NCI-H1694 treated with DMSO at 0.1 percent for 48 hours (cell line): Measurements from ENCODE around the gene RAB3A.
A peak's percentile ranks its signal among the peaks of the same experiment; 100 is the strongest.
"Not testable (repeated sequence)": the region's sequence is repeated elsewhere in the genome, so short reads cannot be mapped to it uniquely, and the experiment has no call there.

Experiments used
- DNase-seq: peaks from one replicate; lab custom pipeline; 2025; lab: John Stamatoyannopoulos, UW

The RAB3A gene

DNA sequence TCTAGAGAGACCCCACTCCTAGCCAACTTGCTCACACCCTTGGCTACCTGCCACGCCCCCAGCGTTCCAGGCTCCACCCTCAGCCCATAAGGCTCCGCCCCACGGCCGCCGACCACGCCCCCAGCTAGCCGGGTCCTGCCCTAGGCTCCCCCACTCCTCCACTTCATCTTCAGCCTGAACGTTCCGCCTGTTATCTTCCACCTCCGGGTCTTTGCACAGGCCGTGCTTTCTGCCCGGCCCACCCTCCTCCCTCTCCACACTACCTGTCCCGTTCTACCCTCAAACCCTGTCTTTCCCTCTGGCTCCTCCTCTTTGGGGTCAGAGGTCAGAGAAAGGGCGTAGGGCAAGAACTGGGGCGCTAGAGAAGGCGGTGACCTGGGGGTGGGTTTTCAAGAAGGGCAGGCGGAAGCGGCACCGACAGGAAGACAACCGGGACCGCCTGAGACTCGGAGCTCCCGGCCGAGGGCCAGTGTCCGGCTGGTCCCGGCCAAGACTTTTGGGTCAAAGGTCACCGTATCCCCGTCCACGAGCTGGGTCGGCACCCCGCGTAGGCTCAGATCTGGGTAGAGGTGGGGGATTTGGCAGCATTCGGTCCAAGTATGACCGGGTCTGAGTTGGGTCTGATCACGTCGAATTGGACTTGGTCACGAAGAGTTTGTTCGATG lies 20.1 kb upstream of the RAB3A start:
- no peak for DNase-seq

DNA sequence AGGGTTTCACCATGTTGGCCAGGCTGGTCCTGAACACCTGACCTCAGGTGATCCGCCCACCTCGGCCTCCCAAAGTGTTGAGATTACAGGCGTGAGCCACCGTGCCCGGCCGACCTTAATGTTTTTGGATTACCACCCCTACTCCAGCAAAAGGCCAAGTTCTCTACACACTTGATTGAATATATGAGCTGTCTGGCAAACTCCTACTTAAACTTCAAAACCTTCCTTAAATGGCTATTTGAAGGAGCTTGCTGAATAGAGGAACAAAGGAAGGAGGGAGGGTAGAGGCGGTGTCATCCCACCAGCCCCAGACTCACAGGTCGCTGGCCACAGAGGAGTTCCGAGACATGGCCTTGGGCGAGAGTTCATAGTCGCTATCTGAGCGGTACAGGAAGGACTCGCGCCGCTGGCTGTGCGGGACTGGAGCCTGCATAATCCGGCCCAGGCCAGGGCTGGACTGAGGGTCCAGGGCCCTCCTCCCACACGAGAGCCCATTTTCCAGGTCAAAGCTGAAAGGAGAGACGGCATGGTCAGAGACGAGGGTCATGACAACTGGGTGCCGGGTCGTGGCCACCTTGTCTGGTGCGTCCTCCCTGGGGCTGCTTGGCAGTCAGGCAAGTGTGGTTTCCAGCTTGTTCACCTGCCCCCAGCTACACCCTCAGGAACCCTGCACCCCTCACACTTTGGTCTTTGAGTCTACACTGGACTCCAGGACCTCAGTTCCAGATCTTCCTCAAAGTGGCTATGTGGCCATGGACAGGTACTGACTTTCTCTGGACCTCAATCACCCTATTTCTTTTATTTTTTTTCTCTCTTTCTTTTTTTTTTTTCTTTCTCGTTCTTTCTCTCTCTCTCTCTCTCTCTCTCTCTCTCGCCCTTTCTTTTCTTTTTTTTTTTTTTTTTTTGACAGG lies 18.2 kb upstream of the RAB3A start:
- DNase-seq = no peak

DNA sequence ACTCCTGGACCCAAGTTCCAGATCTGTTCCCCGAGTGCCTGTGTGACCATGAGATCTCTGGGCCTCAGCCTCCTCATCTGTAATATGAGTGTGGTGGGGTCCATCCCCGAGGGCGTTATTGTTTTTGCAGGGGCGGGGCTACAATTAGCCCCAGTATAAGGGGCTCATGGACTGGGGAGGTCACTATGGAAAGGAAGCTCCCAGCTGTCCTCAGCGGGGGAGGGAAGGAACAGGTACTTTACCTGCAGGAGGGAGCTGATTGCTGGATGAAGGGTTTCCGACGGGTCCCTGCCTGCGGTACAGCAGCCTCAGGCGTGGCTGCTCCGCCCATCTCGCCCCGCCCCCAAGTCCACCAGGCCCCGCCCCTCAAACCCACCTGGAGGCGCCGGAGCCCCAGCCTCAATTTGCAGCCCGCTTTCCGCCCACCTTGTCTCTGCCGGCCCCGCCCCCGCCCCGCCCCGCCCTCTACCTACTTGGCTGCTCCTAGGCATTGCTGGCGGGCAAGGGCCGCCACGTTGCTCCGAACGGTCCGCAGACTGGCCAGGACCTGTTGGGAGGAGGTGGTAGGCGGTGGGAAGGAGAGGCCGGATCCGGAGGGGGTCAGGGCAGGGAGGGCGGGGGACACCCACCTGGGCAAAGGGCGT lies 16.9 kb upstream of the RAB3A start:
- no peak for DNase-seq

DNA sequence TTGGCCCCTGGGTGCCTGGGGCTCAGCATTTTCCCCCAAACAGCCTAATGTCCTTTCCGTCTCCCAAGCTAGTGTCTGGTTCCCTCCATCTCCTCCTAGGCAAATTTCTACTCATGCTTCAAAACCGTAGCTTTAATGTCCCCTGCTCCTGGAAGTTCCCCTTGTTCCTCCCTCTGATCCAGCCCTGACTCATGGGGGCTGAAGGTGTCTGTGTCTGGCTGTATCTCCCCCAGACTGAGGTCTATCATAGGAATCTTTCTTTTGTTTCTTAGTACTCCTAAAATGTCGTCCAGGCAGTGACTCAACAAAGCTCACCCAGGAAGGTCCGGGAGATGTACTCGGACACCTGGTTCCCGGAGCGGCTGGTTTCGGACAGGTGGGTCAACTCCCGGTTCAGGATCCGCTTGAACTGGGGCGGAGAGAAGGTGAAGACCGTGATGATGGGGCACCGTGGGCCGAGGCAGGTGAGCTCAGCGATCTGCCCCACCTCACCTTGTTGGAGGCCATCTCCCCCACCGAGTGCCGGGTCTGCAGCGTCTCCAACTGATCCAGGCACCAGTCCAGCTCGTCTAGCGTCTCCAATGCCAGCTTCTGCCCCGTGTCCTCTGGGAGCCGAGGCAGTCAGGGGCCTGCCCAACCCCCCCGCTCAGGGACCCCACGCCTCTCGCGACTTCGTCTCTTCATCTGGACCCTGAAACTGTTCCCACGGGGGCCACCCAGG lies 16.2 kb upstream of the RAB3A start:
- no peak for DNase-seq

DNA sequence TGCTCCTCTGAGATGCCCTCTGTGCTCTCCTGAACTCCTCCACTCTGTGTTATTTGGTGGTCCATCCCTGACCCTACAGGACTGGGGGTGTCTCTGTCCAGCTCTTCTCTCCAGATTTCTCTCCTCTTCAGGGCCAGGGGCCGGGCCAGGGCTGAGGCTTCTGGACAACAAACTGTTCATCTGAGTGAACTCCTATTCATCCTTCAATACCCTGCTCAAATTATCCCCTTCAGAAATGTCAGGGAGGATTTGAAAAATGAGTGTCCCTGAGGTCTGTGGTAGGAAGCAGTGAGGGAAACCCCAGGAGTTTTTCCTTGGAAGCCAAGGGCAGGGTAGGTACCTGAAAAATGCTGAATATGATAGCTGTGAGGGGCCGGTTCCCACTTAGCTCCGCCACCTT lies 14.8 kb upstream of the RAB3A start:
- DNase-seq = no peak

DNA sequence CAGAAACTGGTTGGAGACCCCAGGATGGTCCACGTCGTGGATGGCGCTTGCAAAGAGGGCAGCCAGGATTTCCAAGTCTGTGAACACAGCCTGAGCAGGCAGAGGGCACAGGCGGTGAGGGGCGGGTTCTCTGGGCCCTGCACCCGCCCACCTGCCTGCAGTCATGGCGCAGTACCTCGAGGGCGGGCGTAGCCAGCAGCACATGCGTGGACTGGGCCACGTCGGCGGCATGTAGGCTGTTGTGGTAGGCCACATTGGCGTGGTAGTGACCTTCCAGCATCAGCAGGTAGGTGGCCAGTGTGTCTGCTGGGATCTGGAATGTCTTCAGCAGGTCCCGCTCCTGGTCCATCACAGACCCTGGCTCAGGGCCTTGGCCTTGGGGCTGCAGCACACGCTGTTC lies 14.3 kb upstream of the RAB3A start:
- DNase-seq = no peak

DNA sequence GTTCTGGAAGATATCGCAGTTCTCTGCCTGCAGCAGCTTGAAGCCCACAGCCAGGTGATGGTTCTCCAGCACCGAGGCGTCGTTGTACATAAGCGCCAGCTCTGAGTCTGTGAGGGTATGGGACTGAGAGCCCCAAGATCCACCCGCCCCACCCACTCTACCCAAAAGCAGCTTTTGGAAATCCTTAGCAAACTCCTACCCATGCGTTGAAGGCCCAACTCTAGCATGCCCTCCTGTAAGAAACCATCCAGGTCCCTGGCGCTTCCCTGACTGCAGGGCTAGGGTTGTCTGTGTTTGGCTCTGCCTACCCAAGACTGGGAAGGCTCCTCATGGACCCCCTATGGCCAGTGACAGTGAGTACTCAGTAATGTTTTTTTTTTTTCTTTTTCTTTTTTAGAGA lies 12.9 kb upstream of the RAB3A start:
- no peak for DNase-seq

DNA sequence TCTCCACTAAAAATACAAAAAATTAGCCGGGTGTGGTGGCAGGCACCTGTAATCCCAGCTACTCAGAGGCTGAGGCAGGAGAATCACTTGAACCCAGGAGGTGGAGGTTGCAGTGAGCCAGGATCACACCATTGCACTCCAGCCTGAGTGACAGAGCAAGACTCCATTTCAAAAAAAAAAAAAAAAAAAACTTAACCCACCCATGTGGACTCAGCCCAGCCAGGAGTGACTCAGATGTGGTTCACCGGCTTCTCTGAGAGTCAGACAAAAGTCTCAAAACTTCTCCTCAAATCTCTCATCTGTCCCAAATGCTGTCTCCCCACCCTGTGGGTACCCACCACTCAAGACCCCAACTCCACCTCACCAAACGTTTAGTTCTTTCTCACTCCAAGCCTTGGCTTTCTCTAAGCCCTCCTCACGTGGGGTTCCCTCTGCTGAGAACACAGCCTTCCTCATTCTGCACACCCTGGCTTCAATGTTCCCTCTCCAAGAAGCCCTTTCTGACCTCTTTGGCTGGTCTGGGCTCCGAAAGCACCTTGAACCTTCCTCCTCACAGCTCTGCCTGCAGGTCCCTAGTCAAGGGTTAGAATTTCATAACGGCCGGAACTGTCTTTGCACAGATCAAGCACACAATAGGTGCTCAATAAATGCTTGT lies 11.1 kb upstream of the RAB3A start:
- DNase-seq = no peak

DNA sequence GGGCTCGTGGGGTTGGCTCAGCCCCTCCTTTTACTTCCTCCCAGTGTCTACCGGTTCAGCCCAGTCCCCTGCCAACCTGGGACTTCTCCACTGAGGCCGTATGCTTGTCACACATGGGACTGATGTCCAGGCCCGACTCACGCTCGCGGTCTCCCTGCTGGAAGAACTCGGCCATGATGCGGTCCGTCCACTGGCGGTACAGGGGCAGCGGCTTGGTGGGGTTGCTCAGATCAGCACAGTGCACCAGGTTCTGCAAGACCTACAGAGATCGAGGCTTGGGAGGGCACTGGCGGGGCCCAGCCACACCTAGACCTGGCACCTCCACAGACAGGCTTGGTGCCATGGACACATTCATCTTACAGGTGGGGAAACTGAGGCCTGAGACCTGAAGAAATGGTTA lies 7.8 kb upstream of the RAB3A start:
- DNase-seq = no peak

DNA sequence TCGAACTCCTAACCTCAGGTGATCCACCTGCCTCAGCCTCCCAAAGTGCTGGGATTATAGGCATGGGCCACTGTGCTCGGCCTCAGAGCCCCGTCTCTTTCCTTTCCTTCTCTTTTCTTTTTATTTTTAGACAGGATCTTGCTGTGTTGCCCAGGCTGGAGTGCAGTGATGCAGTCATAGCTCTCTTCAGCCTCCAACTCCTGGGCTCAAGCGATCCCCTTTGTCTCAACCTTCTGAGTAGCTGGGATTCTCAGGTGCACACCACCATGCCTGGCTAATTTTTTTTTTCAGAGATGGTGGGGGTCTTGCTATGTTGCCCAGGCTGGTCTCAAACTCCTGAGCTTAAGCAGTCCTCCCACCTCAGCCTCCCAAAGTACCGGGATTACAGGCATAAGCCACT lies 6.1 kb upstream of the RAB3A start:
- DNase-seq = not testable (repeated sequence)

DNA sequence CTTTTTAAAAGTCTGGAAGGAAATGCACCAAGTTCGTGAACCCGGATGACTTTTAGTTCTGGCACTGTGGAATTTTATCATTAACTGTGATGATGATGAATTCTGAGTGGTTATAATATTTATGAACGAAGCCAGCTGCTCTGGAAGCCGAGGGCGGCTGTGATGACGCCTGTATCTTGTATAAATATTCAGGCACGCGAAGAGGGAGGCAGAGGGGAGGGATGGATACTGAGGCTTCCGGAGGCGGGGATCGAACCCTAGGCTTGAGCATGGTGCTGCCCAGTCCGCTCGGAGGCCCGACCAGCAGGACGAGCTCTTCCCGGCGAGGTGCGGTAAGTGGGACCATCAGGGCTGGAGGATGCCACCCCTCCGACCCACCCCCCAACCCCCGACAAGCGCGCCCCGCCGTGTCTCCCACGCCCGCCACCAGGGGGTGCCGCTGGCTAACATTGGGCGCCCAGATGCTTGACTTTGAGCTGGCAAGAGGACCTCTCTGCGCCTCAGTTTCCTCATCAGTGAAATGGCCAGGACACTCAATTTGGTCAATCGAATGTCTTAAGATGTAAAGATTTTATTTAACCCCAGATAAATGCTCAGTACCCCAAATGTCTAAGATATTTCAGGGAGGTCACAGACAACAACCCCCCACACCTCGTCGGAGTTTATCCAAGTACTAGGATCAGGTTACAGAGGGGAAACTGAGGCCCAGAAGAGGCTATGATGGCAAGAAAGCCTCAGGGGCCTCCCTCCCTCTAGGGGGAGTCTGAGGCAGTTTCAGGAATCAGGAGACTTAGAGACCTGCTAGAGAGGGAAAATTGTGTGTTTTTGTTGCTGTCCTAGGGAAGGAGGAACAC lies 4.5 kb upstream of the RAB3A start:
- DNase-seq = peak; percentile 21

DNA sequence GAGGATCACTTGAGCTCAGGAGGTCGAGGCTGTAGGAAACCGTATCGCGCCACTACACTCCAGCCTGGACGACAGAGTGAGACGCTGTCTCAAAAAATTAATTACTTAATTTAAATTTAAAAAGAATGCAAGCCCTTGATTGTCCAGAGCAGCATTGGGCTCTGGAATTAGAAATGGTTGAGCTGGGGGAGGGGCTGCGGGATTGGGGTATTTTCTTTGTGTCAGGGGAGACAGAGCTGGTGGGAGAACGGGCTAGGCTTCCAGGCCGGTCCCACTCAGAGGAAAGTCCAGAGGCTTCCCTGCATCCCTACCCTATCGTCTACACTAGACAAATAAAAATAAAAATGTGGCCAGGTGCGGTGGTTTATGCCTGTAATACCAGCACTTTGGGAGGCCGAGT lies 2.2 kb upstream of the RAB3A start:
- DNase-seq = no peak

DNA sequence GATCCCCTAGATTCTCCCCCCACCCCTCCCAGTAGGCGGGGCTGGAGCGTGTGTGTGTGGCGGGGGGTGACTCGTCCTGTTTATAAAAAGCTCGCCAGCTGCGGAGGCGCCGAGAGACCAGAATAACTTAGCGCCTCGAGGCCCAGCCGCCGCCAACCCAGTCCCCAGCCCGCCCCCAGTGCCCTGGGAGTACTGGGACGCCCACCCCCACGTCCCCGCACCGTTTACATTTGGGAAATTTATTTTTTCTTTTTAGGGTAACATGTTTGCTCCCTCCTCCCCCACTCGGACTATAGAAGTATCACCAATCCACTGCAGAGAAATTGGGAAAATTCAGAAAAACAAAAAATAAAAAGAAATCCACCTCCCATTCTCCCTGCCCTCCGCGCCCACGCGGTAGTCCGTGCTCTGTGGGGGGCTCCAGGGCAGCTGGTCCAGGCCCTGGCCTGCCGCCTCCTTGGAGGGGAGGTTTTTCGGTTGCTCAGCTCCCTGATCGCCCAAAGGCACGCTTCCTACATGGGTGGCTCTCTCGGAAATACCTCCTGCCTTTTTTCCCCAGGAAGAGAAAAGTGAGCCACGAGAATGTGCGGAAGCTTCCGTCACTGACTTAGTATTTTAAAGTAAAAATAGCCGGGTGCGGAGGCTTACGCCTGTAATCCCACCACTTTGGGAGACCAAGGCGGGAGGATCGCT lies 1.5 kb upstream of the RAB3A start:
- peak; percentile 28 for DNase-seq

DNA sequence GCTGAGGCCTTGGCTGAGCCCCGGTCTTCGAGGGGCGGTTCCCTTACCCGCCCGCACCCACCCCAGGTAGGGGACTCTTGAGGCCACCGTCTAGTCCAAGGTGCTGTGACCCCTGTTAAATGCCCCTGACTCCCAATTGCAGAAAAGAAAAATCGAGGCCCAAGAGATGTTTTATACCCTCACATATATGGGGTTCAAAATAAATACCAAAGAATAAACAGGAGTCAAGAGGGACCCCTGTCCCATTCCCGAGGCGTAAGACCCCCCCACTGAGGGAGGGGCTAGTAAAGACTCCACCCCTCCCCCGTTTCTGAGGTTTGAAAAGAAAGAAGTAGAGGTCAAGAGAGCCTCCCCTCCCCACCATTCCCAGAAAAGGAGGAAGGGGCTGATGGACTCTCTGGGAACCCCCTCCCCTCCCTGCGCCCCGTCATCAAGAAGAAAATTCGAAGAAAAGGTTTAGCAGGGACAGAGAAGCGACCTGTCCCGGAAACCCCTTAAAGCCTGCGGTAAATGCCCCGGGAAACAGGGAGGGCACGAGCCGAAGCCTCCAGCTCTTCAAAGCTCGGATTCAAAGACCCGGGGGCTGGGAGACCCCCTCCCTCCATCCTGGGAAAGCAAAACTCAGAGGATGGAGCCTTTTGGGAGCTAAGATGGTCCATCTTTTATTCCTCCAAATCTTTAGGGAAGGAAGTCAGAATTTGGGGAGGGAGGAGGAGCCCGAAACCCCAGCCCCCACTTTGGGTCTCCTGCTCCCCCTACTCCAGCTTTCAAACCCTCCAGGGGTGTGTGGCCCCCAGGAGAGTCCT lies 755 bp upstream of the RAB3A start:
- DNase-seq = peak; percentile 95

DNA sequence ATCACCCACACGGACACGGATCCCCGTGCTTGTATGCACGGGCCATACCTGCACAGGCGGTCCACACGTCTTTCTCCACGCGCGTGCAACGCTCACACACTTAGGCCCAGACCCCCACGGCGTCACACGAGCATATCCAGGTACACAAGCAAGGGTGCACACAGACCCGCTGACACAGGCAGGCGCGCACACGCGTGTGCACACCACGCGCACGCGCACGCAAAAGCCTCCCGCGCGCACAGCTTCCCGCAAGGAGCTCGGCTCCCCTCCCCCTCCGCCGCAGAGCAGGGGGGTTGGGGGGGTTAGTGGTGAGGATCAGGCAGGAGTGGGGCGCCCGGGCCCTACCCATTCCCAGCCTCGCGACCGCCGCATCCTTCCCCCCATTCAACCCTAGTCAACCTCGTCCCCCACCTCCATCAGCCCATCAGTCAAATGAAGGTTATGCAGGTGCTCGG lies 407 bp downstream of the RAB3A start:
- no peak for DNase-seq

DNA sequence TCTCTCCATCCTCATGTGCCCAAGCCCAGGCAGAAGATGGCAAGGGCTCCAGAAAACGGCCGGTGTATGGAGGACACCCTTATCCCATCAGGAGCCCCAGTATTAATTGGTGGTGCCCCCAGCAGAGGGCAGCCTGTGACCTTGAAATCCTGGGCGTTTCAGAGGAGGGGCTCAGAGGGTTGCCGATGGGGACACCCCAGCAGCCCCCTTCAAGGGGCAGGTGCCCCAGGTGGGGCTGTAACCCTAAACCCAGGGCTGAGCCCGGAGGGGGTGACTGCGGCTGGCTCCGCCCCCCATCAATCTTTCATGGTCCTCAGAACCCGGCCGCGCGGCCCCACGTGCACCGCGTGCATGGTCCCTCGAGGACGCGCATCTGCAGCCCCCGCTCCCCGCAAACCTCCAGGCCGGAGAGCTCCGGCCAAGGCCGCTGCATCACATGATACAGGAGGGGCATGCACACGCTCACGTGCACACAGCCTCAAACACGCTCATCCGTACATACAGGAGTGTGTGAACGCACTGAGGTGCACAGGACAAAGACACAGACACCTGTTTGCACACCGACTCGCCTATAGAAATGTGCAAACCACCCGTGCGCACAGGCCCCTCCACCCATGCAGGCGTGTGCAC lies 949 bp downstream of the RAB3A start:
- DNase-seq = peak; percentile 9

DNA sequence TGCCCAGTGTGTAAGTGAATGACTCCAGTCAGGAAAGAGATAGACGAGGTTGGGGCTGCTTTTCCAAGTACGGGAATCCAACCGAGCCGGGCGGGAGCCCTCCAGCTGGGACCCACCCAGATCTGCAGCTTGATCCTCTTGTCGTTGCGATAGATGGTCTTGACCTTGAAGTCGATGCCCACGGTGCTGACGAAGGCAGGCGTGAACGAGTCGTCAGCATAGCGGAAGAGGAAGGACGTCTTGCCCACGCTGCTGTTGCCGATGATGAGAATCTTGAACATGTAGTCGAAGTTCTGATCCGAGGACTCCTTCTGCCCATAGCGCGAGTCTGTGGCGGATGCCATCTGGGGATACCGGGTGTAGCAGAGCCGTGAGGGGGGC lies 1.5 kb downstream of the RAB3A start:
- DNase-seq = no peak

DNA sequence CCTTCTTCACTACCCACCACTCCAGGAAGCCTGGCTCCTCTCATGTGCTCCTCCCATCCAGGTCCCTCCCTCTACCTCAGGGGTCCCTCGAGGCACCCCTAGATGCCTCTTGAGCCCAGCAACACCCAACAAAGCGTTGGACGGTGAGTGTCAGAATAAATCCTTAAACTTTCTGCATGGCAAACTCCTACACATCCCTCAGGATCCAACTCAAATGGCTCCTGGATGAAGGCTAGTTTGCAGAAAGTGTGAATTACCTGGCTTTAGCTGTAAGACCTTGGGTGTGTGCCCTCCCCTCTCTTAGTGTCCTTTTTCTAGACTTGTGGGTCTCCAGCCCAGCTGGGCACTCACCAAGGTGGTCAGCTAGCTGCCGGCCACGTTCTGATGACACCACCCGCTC lies 5.5 kb downstream of the RAB3A start:
- DNase-seq = no peak

DNA sequence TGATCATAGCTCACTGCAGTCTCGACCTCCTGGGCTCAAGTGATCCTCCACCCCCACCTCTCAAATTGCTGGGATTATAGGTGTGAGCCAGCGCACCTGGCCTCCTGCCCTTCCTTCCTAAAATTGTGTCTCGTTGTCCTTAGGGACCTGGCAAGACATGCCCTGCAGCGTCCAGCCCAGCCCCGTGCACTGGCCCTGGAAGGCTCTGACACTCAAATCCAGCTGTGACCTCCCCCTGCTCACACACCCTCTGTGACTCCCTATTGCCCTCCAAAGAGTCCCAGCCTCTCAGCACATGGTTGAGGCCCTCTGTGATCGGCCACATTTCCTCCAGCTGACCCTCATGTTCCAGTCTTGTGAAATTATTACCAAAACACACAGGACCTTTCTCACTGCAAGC lies 5.9 kb downstream of the RAB3A start:
- no peak for DNase-seq
